Measurements from ENCODE around the gene DHODH. TPM values are rescaled to one million over a fixed set of nuclear protein-coding genes. Genes with fewer than 3 reads are reported as not detected.

Gene DHODH
- total RNA-seq, 4 donors from 2014 or later, result 3.7 to 7.3 (median 4.7) TPM

DNA sequence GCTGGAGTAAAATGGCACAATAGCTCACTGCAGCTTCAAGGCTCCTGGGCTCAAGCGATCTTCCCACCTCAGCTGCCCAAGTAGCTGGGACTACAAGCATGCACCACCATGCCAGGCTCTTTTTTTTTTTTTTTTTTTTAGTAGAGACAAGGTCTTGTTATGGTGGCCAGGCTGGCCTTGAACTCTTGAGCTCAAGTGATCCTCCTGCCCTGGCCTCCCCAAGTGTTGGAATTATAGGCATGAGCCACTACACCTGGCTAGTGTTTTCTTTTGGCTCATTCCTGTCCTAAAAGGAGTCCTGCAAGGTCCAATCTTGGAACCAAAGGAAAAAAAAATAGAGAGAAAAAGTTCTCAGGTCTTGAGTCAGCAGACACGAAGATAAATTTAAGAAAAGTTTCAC is 39.2 kb upstream of the DHODH start:
- 89 to 98% methylated on average over 2 of the region's 2 CpGs for WGBS, 2 donors
- TF ChIP-seq, protein P1, sequence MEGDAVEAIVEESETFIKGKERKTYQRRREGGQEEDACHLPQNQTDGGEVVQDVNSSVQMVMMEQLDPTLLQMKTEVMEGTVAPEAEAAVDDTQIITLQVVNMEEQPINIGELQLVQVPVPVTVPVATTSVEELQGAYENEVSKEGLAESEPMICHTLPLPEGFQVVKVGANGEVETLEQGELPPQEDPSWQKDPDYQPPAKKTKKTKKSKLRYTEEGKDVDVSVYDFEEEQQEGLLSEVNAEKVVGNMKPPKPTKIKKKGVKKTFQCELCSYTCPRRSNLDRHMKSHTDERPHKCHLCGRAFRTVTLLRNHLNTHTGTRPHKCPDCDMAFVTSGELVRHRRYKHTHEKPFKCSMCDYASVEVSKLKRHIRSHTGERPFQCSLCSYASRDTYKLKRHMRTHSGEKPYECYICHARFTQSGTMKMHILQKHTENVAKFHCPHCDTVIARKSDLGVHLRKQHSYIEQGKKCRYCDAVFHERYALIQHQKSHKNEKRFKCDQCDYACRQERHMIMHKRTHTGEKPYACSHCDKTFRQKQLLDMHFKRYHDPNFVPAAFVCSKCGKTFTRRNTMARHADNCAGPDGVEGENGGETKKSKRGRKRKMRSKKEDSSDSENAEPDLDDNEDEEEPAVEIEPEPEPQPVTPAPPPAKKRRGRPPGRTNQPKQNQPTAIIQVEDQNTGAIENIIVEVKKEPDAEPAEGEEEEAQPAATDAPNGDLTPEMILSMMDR (IDR thresholded peaks at IDR 0.05), result no peak
- no peak for TF ChIP-seq POLR2A (IDR thresholded peaks at IDR 0.05)
- intact Hi-C loops (cut with DNase I; ENCODE audit: low total_unique reads), result no loop called here

DNA sequence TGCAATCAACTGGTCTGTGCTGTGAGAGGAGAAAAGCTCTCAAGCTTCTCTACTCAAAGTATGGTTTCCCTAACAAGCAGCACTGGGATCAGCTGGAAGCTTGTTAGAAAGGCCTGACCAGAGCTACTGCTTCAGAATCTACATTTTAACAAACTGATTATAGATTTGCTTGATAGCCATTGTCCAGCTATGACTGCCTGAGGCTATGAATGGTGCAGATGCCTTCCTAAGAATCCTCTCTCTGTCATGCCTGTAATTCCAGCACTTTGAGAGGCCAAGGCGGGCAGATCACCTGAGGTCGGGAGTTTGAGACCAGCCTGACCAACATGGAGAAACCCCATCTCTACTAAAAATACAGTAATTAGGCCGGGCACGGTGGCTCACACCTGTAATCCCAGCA is 37.0 kb upstream of the DHODH start:
- no peak for TF ChIP-seq POLR2A (IDR thresholded peaks at IDR 0.05)
- TF ChIP-seq, protein P1 (IDR thresholded peaks at IDR 0.05), result no peak
- intact Hi-C loops (cut with DNase I; ENCODE audit: low total_unique reads), result no loop called here
- H3K4me3 ChIP-seq (ENCODE audit: low read depth, poor library complexity, severe bottlenecking), result no peak overlapping the region
- WGBS, 2 donors, result 88 to 96% methylated on average over 4 of the region's 4 CpGs
- no peak for DNase-seq (ENCODE audit: low spot score in 2 of 2)

More for the DNA sequence above, 39.2 kb upstream of the DHODH start:
- DNase-seq (ENCODE audit: low spot score in 2 of 2), result no peak
- H3K4me3 ChIP-seq (ENCODE audit: low read depth, poor library complexity, severe bottlenecking), result no peak overlapping the region

DNA sequence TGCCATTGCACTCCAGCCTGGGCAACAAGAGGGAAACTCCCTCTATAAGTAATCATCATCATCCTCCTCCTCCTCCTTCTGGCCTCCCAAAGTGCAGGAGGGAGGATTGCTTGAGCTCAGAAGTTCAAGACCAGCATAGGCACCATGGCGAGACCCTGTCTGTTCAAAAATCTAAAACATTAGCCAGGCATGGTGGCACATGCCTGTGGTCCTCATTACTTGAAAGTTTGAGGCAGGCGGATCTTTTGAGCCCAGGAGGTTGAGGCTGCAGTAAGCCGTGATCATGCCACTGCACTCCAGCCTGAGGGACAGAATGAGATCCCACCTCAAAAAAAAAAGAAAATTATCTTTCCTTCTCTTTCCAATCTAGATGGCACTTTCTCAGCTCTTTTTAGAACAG is 36.2 kb upstream of the DHODH start:
- 85 to 92% methylated on average over 3 of the region's 3 CpGs for WGBS, 2 donors
- H3K4me3 ChIP-seq (ENCODE audit: low read depth, poor library complexity, severe bottlenecking), result no peak overlapping the region
- no peak for TF ChIP-seq POLR2A (IDR thresholded peaks at IDR 0.05)
- TF ChIP-seq, protein P1 (IDR thresholded peaks at IDR 0.05), result no peak
- DNase-seq (ENCODE audit: low spot score in 2 of 2), result no peak
- intact Hi-C loops (cut with DNase I; ENCODE audit: low total_unique reads), result no loop called here

DNA sequence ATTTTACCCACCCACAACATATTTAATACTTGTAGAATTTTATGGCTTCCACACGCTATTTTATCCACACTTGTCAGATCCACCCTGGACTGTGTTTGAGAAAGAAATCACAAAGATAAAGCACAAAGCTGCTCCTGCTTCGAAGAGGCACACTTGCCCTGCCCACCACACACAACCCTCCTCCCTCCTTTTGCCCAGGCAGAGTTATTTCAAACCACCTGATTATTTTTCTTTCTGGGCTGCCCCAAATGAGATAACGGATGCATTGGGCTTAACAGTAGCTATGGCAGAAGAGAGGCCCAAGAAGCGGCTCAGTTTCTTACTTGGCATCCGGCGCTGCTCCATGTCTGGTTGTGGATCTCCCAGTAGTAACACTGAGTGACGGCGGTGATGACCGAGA is 35.5 kb upstream of the DHODH start:
- TF ChIP-seq, protein P1 (IDR thresholded peaks at IDR 0.05), result no peak
- TF ChIP-seq POLR2A (IDR thresholded peaks at IDR 0.05), result no peak
- intact Hi-C loops (cut with DNase I; ENCODE audit: low total_unique reads), result no loop called here
- WGBS, 2 donors, result 87% methylated on average over 9 of the region's 9 CpGs
- H3K4me3 ChIP-seq (ENCODE audit: low read depth, poor library complexity, severe bottlenecking), result no peak overlapping the region
- DNase-seq (ENCODE audit: low spot score in 2 of 2), result no peak

DNA sequence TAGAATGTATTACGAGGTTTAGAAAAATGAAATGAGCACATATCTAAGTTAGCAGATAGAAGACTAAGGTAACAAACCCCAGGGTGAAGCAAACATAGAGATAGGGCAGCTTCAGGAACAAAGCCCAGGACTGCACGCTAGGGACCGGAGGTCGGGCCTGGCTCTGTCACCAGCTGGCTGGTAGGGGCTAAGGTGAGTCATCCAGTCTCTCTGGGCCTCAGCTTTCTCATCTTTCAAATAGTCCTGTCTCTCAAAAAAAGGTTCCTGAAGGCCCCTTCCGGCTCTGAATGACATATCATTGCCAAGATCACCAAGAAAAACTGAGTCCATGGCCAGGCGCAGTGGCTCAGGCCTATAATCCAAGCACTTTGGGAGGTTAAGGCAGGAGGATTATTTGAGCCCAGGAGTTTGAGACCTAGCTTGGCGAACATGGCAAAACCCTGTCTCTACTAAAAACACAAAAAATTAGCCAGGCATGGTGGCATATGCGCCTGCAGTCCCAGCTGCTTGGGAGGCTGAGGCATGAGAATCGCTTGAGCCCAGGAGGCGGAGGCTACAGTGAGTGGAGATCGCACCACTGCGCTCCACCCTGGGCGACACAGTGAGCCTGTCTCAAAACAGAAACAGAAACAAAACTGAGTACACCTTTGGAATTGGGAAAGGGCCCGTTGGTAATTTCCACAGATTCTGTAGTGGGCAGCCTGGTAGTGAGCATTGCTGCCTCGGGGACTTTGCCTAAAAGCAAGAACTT is 34.3 kb upstream of the DHODH start:
- no peak for TF ChIP-seq POLR2A (IDR thresholded peaks at IDR 0.05)
- TF ChIP-seq, protein P1 (IDR thresholded peaks at IDR 0.05), result no peak
- no peak for DNase-seq (ENCODE audit: low spot score in 2 of 2)
- no peak overlapping the region for H3K4me3 ChIP-seq (ENCODE audit: low read depth, poor library complexity, severe bottlenecking)
- intact Hi-C loops (cut with DNase I; ENCODE audit: low total_unique reads), result no loop called here
- 90 to 91% methylated on average over 15 of the region's 15 CpGs for WGBS, 2 donors

All from lower leg skin (tissue), 4 donors.